NCI-H2081 (cell line): ENCODE data around the gene SLC39A3.

Source experiments
- DNase-seq, 2 experiments: peaks; one replicate each; lab custom pipeline; 2025; lab: John Stamatoyannopoulos, UW

Gene SLC39A3

DNA sequence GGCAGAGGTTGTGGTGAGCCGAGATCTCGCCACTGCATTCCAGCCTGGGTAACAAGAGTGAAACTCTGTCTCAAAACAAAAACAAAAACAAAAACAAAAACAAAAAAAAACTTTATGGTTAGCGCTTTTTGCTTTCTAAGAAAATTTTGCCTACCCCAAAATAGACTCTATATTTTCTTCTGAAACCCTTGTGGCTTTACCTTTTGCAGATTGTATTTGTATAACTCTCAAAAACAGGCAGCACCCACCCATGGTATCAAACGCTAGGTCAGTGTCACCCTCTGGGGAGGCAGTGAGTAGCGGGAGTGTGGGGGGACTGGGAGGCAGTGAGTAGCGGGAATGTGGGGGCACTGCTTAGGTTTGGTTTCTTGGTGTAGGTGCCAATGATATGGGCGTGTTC, 7.5 kb upstream of the SLC39A3 start:
- no peak for DNase-seq

DNA sequence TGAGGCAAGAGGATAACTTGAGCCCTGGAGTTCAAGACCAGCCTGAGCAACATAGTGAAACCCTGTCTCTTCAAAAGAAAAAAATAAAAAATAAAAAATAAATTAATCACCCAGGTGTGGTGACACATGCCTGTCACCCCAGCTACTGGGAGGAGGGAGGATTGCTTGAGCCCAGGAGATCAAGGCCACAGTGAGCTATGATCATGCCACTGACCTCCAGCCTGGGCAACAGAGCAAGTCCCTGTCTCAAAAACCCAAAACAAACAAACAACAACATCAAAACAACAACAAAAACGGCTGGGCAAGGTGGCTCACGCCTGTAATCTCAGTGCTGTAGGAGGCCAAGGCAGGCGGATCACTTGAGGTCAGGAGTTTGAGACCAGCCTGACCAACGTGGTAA, 4.3 kb upstream of the SLC39A3 start:
- no peak for DNase-seq

DNA sequence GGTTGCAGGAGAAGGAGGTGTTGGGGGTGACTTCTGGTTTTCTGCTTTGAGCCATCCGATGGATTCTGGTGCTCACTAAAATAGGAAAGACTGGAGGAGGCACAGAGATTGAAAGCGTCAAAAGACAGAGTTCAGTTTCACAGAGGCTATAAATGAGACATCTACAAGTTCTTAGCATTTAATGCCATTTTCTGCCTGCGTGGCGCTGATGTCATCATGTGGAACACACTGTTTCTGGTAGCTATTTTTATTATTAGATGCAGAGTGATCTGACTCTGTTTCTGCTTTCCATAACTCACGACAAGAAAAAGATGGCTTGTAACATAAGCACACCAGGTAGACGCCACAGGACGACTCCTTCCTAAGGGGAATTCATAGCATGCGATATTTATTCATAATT, 3.3 kb upstream of the SLC39A3 start:
- no peak for DNase-seq

DNA sequence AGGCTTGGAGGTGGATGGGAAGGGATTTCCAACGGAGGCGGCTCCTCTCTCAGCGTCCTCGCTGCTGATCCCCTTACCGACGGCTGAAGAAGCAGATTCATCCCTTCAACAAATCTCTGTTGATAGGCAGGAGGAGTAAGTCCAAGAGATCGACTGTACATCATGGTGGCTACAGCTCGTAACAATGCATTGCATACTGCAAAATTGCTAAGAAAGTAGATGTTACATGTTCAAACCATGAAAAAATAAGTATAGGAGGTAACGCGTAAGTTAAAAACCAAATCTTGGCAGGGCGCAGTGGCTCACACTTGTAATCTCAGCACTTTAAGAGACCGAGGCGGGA, 468 bp upstream of the SLC39A3 start:
- DNase-seq = no peak

DNA sequence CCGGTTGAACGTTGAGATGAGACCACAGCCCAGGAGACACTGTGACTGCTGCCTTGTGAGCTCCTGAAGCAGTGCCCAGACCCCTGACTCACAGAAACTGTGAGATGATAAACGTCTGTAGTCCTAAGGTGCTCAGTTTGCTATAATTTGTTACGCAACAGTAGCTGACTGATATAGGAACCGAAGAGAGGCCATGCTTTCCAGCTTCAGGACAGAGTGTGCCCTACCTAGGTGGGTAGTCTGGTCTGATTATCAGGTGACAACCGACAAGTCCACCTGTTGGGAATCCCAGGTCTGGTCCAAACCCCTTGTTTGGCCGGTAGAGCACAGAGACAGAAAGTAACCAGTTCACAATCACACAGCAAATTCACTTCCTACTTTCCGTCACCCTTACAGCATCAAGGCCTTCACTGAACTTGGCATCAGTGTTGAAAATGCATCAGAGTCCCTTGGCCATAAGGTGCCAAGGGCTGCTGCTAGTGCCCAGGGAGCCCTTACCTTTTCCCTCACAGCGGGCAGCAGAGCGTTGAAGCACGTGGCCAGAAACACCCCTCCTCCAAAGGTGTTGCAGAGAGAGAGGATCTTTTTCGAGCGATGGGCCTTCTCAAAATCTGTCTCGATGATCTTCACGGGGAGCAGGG, 3.1 kb downstream of the SLC39A3 start:
- DNase-seq = no peak

DNA sequence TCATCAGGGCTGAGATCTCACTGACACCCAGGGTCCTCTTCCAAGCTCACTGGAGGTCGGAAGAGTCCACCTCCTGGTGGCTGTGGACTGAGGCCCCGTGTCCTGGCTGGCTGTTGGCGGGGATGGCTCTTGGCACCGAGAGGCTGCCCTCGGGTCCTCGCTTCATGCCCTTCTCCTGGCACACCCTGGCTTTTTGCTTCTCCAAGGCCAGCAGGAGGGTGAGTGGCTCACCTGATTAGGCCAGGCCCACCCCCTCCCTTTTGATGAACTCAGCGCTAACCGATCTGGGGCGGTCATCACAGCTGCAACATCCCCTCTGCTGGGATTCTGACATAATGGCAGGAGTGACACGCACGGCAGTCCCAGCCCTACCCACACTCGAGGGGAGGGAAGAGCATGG, 4.4 kb downstream of the SLC39A3 start:
- DNase-seq = no peak

DNA sequence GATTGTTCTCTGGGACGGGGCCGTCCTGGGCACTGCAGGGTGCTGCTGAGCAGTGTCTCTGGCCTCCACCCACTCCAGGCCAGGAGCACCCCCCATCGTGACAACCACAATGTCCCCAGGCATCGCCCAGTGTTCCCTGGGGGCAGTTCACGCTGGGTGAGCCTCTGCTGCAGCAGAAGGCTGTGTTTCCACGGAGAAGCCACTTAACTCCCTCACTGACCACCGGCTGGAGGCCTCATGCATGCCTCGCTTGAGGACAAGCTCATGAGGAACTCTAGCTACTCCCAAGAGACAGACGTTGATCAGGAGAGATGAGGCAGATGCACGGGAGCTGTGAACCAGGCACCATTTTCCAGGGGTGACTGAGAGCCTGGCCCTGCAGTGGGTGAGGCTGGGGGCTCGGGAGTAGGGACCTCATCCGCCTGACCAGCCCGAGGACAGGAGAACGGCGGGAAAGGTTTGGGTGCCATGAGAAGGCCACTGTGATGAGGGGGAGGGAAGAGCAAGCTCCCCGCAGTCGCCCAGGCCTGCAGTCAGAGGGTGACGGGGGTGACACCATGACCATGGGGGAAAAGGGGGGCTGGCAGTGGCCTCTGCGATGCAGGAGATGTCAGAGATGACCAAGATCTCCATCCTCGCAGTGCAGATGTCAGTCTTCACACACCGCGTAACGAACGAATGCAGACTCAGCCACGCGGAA, 5.1 kb downstream of the SLC39A3 start:
- DNase-seq = no peak

DNA sequence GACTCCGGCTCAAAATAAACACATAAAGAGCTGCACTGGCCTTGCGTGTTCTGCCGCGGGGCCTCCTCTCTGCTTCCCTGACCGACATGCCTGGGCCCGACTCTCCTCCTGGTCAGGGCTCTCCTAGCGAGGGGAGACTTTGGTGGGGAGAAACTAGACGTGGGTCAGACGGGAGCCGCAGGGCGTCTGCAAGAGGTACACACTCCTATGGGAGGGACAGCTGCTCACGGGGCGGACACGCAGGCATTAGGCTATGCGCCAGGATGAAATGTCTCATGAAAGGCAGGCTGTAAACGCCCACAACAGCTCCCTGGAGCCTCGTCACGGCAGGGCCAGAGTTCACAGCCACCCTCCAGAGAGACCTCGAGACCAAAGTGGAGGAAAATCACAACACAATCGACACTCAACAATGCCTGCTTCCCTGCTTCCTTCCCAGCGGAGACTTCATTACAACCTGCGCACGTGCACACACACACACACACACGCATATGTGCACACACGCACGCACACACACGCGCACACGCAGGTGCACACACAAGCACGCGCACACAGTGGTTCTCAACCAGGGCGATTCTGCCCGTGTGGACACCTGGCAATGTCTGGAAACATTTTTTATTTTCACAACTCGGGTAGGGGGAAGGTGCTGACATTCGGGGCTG, 5.8 kb downstream of the SLC39A3 start:
- peak; percentile 30 to 51 for DNase-seq

DNA sequence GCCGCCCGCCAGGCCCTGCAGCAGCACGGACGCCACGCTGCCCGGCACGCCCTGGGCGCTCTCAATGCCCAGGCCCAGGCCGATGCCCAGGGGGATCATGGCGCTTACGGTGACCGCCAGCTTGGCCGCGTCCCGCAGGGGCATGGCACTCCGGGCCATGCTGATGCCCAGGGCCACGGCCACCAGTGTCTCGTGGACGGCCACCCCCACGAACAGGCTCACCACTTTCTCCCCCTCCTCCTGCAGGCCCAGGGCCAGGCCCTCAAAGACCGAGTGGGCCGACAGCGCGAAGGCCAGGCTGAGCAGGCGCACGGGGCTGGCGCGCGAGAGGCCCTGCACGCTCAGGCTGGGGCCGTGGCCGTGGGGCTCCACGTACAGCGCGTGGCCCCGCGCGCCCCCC, 6.9 kb downstream of the SLC39A3 start:
- DNase-seq = no peak

DNA sequence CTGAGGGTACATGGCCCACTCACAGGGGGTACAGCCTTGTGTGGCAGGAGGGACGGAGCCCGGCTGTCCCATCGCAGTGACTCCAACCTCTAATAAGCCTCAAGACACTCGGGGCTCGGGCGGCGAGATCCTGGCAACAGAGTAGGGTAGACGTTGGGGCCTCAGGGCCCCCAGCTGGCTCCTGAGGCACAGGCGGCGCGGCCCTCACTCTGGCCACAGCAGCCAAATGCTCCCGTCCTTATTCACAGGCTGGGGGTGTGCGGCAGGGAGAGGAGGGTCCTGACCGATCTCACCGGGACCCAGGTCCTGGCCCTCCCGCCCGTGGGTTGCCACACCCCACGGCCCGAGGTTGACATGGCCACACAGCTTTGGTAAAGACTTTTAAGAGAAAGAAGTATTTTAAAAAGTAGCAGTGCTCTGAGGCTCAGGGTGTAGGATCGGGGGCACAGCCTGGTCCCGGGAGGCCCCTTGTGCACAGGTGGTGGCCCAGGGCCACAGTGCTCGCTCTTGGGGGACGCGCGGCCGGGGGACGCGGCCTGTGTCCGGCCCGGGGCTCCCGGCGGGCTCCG, 7.6 kb downstream of the SLC39A3 start:
- no peak for DNase-seq

DNA sequence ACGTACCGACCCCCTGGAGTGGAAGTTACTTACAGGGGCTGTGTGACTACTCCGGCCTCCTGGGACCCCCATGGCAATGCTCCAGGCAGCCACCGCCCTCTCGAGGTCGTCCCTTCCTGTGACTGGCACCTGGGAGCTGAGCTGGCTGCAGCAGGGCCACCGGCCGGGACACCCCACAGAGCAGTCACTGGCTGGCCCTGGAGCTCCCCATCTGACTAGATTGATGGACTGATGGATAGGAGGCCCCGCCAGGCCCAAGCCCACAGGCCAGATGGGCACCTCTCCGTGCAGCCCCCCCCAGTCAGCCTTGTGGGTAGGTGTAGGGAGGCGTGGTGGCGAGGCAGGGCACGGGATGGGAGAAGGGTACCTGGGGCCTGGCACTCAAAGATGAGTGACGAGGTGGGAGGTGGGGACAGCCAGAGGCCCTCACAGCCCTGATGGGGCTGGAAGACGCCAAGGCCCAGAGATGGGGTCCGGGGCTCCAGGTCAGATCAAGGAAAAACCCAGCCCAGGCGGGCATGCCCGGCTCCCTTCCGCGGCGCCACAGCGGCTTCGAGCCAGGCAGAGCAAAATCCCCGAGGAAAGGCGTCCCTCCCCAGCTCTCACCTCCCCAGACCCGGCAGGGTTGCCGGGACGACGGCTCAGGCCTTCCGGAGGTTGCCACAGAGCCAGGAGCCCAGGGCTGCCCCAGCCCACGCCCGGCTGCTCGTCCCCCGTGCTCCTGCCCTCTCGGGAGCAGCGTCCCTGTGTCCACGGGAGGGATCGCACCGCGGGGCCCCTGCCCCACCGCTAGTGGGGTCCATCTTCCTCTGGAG, 8.4 kb downstream of the SLC39A3 start:
- no peak for DNase-seq

DNA sequence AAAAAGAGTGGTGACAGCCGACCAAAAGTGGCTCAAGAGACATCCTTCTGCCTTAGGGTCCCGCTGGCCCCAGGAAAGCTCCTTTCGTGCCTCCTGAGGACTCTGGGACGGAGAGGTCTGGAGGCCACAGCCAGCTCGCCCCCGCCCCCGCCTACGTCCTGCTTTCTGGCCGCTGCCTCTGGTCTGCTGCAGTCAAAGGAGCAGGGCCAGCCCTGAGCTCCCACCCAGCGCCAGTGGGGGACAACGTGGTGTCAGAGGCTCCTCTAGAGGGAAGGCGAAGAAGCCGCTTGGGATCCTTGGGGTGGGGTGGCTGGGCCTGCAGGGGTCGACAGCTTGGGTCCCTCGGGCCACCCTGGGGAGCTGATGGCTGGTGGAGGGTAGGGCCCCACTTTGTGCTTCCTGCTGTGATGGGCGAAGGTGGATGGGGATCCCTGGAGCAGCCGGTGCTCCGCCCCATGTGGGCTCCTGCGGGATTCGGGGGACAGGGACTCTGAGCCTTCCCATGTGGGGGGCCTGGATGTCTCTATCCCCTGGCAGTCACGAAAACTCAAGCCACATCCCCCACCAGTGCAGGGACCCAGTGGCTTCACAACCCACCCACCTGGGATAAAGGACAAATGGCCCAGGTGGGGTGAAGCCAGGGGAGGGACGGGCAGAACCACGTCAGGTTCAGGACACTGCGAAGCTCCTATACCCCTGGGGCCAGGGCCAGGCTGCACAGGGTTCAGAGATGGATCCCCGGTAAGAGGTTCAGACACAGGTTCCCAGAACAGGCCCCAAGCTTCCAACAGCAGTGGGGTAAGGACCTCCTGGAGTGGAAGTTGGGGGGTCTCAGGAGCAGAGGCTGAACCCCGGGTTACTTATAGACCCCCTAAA, 9.6 kb downstream of the SLC39A3 start:
- DNase-seq = no peak

DNA sequence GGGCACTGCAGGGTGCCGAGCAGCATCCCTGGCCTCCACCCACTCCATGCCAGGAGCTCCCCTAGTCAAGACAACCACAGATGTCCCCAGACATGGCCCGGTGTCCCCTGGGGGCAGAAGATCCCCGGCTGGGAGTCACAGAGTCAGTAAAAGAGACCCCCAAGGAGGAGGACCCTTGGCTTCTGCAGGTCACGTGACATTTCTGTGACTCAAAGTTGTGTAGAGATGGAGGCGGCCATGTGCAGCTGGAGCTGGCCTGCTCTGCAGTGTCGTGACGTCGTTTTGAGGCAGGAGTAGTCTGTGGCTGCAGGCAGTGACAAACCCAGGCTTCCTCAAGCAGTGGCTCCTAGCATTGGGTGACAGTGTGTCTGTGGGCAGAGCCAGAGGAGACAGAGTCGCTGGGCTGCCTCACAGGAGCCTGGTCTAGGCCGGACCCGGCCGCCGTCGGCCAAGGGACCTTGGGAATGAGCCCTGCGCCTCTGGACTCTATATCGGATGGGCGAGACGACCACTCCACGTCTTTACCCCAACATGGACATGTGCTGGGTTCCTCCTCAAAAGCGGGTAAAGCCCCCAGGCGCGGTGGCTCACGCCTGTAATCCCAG, 10.9 kb downstream of the SLC39A3 start:
- no peak for DNase-seq

DNA sequence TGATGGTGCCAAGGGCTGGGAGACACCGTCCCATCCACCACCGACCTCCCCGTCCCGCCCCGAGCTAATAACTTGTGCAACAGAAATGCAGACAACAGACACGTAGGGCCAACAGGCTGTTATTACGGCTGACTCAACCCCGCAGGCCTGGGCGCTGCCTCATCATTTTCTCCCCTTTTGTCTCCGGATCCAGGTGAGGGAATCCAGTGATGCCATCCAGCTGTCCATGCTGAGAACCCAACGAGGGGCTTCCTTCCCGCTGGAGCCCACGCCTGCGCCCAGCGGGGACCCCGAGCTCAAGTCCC, 12.2 kb downstream of the SLC39A3 start:
- no peak for DNase-seq

DNA sequence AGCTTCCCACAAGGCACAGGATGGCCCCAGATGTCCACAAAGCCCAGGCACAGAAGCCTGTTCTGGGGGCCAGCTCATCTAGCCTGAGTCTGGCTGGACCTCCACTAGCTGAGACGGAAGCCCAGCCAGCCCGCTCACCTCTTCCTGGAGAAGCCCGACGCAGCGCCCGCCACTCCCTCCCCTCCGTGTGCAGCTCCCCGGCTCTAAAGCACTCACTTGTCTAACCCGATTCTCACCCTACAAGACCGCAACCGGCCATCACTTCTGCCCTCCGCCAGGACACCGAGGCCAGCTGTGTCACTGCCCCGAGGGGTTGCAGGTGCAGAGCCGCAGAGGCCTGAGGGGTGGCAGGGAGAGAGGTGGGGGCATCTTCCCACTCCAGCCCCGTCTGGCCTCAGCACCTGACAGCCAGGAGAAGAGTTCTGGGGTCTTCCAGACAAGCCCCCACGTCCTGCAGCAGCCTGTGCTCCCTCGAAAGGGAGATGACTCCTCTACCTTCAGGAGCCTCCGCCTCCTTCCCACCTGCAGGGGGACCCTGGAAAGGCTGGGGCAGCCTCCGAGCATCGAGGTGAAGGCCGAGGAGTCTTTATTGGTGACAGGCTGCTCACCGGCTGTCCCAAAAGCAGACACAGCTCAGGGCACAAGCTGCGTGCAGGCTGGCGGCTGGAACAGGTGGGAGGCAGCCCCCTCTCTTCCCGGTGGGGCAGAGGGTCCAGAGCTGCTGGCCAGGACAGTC, 12.7 kb downstream of the SLC39A3 start:
- no peak for DNase-seq

DNA sequence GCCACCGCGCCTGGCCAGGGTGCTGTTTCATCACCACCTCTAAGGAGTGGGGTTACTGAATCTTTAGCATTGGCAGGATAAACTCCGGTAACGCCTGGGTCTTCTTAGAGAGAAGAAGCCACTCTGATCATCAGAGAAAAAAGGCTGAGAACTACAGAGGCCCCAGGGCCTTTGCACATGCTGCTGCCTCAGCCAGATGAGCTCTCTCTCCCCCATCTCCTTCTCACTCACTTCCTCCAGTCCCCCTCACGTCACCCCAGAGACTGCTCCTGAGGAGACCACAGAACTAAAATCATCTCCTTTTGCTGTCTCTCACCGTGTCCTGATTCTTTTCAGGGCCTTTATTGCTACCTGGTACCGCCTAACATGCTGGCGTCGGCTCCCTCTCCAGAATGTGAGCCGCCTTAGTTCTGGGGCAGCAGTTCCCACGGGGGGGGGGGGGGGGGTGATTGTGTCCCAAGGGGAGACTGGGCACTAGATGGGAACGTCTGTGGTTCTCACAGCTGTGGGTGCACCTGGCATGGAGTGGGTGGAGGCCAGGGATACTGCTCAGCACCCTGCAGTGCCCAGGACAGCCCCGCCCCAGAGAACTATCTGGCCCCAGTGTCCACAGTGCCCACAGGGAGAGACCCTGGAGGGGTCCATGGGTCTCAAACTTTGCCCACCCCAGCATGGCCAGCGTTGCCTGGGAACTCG, 13.5 kb downstream of the SLC39A3 start:
- DNase-seq = no peak

DNA sequence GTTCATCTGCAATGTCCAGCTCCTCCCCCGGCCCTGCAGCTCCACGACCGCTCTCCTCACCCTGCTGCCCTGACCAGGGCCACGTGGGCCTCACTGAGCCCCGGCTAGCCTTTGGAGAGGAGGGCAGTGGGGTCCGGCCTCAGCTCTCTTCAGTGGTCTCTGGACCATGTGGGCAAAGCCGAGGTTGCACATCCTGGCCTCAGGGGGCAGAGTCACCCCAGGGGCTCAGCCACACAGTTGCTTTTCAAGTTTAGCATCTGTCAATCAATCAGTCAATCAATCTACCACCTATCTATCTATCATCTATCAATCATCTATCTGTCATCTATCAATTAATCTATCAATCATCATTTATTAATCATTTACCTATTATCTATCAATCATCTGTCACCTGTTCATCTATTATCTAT, 15.7 kb downstream of the SLC39A3 start:
- DNase-seq = no peak

DNA sequence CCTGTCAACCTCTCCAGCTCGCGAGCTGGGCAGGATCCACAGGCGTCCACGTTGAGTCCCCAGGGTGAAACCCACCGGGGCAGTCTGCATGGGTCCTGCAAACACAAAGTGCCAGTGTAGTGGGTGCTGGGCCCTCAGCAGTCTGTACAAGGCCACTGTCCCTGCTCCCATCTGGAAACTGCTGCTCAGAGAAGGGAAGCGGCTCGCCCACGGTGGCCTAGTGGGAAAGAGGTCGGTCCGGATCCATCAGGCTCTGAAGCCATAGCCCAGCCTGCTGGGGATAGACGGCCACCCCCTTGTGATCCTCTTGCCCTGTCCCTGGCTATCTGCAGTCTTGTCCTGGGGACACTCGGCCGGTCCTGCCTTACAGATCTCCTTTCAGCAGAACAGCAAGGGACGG, 16.1 kb downstream of the SLC39A3 start:
- no peak for DNase-seq

DNA sequence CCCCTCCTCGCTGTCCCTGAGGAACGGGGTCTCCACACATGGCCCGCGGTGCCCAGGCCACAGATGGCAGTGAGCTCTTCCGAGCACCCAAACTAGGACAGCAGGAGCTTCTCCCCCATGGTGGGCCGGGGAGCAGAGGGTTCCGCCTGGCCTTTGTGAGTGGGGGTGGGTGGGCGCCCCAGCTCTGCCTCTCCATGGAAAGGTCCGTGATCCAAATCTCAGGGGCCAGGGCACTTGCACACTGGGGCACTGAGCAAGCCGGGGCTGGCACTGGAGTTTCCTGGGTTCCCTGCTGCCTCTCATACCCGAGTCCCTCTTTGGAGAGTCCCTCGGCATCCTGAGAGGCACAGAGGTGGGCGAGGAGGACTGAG, 16.5 kb downstream of the SLC39A3 start:
- DNase-seq = no peak
